HCT116 (cell line): ENCODE measurements around the gene FAM83B. TPM values are rescaled to one million over a fixed set of nuclear protein-coding genes. Genes with fewer than 3 reads are reported as not detected.

Experiments
- ATAC-seq: fragments of 200-7000 bp; cut with Tn5 transposase; 2 replicates; pipeline ENCODE4 v1.9.1; 2020; ENCODE audit warnings: mild to moderate bottlenecking, moderate library complexity
- BruUV-seq: library from RNA; stranded (reverse); fragments of 400-500 nt; replicated peaks from 2 replicates; lab custom pipeline; 2021; lab: Mats Ljungman, UMichigan
- CTCF ChIA-PET: fragments of 300-600 bp; sonication (Branson Sonifier 250); formaldehyde crosslinking; loops from one replicate; lab custom pipeline; 2021; ENCODE audit warnings: antibody characterized with exemption; lab: Charles Lee
- POLR2A ChIA-PET: fragments of 300-600, 350-600 bp; sonication (Branson Sonifier 250); formaldehyde crosslinking; loops from one replicate; lab custom pipeline; 2021; ENCODE audit warnings: antibody characterized with exemption; lab: Charles Lee
- RAD21 ChIA-PET, 2 experiments: fragments of 300-600 bp; sonication (Branson Sonifier 250); formaldehyde crosslinking; loops; one replicate each; lab custom pipeline; 2023; ENCODE audit warnings: low total read pairs in 2 of 2; ENCODE audit not compliant: uncharacterized antibody in 2 of 2, unreplicated experiment in 2 of 2, low non-redundant PET in 1 of 2; lab: Charles Lee
- DNase-seq: peaks from one replicate; pipeline ENCODE4 v3.0.0-alpha.2; 2010; ENCODE audit warnings: low read depth, low spot score
- H2AFZ ChIP-seq: fragments of 200-600 bp; shearing (Covaris generic), sonication (generic); 2 replicates; pipeline ENCODE4 v1.6.1; 2017; ENCODE audit warnings: low read depth, mixed run types, mixed read lengths, antibody characterized with exemption, low read length; ENCODE audit not compliant: poor library complexity, severe bottlenecking
- H3K27ac ChIP-seq: 2 replicates; pipeline ENCODE4 v1.5.1; 2012; ENCODE audit warnings: low read depth, low read length
- H3K27me3 ChIP-seq: fragments of 200-600 bp; sonication (generic); 2 replicates; pipeline ENCODE4 v1.6.1; 2016; ENCODE audit warnings: mixed run types, low read length, mixed read lengths; ENCODE audit not compliant: insufficient read depth
- H3K36me3 ChIP-seq, 2 experiments: fragments of 200-500 bp in 1 of 2; fragments of 200-600 bp in 1 of 2; sonication (Bioruptor generic) in 1 of 2; sonication (generic) in 1 of 2; 2 replicates each; pipeline versions ENCODE4 v1.5.1 to v1.6.1; 2014 to 2016; ENCODE audit warnings: low read length in 2 of 2, inconsistent platforms in 1 of 2, mixed read lengths in 1 of 2, mixed run types in 1 of 2; ENCODE audit not compliant: insufficient read depth in 2 of 2, control insufficient read depth in 1 of 2
- H3K4me1 ChIP-seq, 2 experiments: fragments of 200-600 bp in 1 of 2; sonication (generic) in 1 of 2; 2 replicates each; pipeline versions ENCODE4 v1.5.1 to v1.6.1; 2012 to 2017; ENCODE audit warnings: low read length in 2 of 2, inconsistent platforms in 1 of 2, mild to moderate bottlenecking in 1 of 2, mixed read lengths in 1 of 2, mixed run types in 1 of 2, moderate library complexity in 1 of 2; ENCODE audit not compliant: insufficient read depth in 2 of 2, control insufficient read depth in 1 of 2
- H3K4me2 ChIP-seq: fragments of 200-600 bp; sonication (generic); 2 replicates; pipeline ENCODE4 v1.6.1; 2017; ENCODE audit warnings: mixed run types, low read length, mixed read lengths
- H3K4me3 ChIP-seq, 2 experiments: fragments of 200-600 bp in 1 of 2; sonication (generic) in 1 of 2; replicated peaks in 1 of 2; 2 replicates each; pipeline ENCODE4 v1.5.1; 2011 to 2016; ENCODE audit warnings: low read length in 2 of 2, control low read depth in 1 of 2, low read depth in 1 of 2, mild to moderate bottlenecking in 1 of 2, mixed read lengths in 1 of 2, mixed run types in 1 of 2
- H3K79me2 ChIP-seq: fragments of 200-600 bp; sonication (generic); 2 replicates; pipeline ENCODE4 v1.6.1; 2017; ENCODE audit warnings: mild to moderate bottlenecking, mixed run types, low read length, moderate library complexity, mixed read lengths; ENCODE audit not compliant: insufficient read depth
- H3K9ac ChIP-seq: fragments of 200-600 bp; sonication (generic); 2 replicates; pipeline ENCODE4 v1.6.1; 2016; ENCODE audit warnings: low read length, mixed read lengths
- H3K9me2 ChIP-seq: fragments of 200-600 bp; sonication (generic), shearing (Covaris generic); 2 replicates; pipeline ENCODE4 v1.6.1; 2017; ENCODE audit warnings: mixed run types, mild to moderate bottlenecking, moderate library complexity; ENCODE audit not compliant: insufficient read depth
- H3K9me3 ChIP-seq, 2 experiments: fragments of 200-500 bp in 1 of 2; fragments of 200-600 bp in 1 of 2; sonication (Bioruptor generic) in 1 of 2; sonication (generic) in 1 of 2; 2 replicates each; pipeline ENCODE4 v1.6.1; 2014 to 2017; ENCODE audit warnings: low read length in 2 of 2, mixed read lengths in 2 of 2, inconsistent platforms in 1 of 2, low read depth in 1 of 2, mild to moderate bottlenecking in 1 of 2, mixed run types in 1 of 2, moderate library complexity in 1 of 2; ENCODE audit not compliant: control insufficient read depth in 1 of 2, insufficient read depth in 1 of 2
- H4K20me1 ChIP-seq: fragments of 200-600 bp; sonication (generic), shearing (Covaris generic); 2 replicates; pipeline ENCODE4 v1.6.1; 2017; ENCODE audit warnings: mixed run types, mild to moderate bottlenecking, moderate library complexity; ENCODE audit not compliant: insufficient read depth
- CBX3 ChIP-seq: IDR thresholded peaks from 2 replicates; pipeline ENCODE4 v1.6.1; 2012; ENCODE audit warnings: low read depth
- CEBPB ChIP-seq: IDR thresholded peaks from 2 replicates; pipeline ENCODE4 v1.6.1; 2012; ENCODE audit warnings: low read depth
- EGR1 ChIP-seq: IDR thresholded peaks from 2 replicates; pipeline ENCODE4 v1.6.1; 2012; ENCODE audit warnings: low read depth
- ELF1 ChIP-seq: IDR thresholded peaks from 2 replicates; pipeline ENCODE4 v1.6.1; 2012; ENCODE audit warnings: low read depth, borderline replicate concordance
- EZH2phosphoT487 ChIP-seq: fragments of 200-600 bp; IDR thresholded peaks from 2 replicates; pipeline ENCODE4 v1.6.1; 2018; ENCODE audit warnings: antibody characterized with exemption, borderline replicate concordance
- JUND ChIP-seq: IDR thresholded peaks from 2 replicates; pipeline ENCODE4 v1.6.1; 2012
- POLR2A ChIP-seq: IDR thresholded peaks from 2 replicates; pipeline ENCODE4 v1.7.0; 2011; ENCODE audit warnings: borderline replicate concordance; ENCODE audit not compliant: insufficient read depth, insufficient read length; ENCODE audit errors: extremely low read depth
- intact Hi-C: fragments of 100-400 bp; cut with micrococcal nuclease; formaldehyde crosslinking; loops from 2 replicates; pipeline ENCODE4 v1.10.0; 2022
- total RNA-seq: library from RNA; stranded (reverse); gene quantifications from one replicate; pipeline ENCODE4 v1.2.1, GENCODE V29; 2021; ENCODE audit not compliant: unreplicated experiment
- TF ChIP-seq, protein P1 (sequence below), 3 experiments: fragments of 200-600 bp in 1 of 3; sonication (generic) in 1 of 3; IDR thresholded peaks in 2 of 3; conservative IDR thresholded peaks in 1 of 3; 2 replicates each; pipeline ENCODE4 v1.5.1; 2012 to 2017; ENCODE audit warnings: low read depth in 2 of 3, low read length in 2 of 3, antibody characterized with exemption in 1 of 3, borderline replicate concordance in 1 of 3, control low read depth in 1 of 3, mild to moderate bottlenecking in 1 of 3, mixed read lengths in 1 of 3, mixed run types in 1 of 3, moderate library complexity in 1 of 3; ENCODE audit not compliant: insufficient read depth in 1 of 3

FAM83B gene
- total RNA-seq, 1 experiment from 2014 or later: 16.9 TPM

DNA sequence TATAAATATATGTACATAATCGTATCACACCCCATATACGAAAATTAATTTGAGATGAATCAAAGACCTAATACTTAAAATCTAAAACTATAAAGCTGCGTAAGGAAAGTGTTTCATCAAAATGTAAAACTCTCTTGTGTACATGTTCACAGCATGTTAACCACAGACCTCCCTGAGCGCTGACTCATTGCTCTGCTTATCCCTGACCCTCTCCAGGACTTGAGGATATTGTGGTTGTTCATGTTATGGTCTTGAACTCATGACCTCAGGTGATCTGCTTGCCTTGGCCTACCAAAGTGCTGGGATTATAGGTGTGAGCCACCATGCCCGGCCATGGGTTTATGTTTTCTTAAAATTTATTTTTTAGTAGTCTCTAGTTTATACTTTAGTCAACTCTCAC, 14.2 kb downstream of the FAM83B start (continued):
- 0 out of 2 replicates have a peak, but pooled peaks have one; percentile 34 for TF ChIP-seq CBX3

DNA sequence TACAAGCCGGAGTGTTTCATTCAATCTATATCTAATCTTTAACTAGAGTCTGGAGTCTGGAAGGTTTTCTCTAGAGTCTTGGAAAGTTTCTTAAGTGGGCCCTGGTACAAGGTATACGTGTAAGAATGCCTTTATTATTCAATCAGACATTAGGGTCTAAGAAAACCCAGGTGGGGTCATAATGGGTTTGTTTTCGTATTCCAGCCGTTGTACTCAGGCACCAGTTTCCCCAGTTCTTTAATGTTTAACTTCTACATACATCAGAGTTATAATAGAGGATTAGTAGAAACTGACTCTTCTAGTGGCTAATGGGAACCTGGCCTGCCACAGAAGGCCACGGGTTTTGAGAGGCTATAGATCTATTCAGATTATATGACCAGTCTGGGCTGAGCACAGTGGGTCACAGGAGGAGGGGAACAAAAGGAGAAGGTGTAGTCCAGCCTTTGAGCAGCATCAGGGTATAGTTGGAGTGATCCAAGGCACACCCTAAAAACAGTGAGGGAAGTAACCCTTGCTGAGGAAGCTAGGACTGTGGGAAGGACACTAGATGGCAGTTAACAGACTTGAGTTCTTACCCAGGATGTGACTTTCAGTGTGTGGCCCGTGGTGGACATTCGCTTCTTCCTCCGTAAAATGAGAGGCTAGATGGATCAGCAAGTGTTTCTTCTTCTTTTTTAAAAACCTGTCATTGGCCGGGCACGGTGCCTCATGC, 15.5 kb downstream of the FAM83B start:
- RAD21 ChIA-PET: no interaction called here
- intact Hi-C loops: no loop called here
- CTCF ChIA-PET: no interaction called here
- DNase-seq: no peak
- H4K20me1 ChIP-seq: no peaks in the 10 kb centered on the region
- BruUV-seq: no TSS peak
- H3K27me3 ChIP-seq: no peaks in the 10 kb centered on the region
- no peak overlapping the region for H3K4me3 ChIP-seq
- peaks cover 24% of the 10 kb centered on the region for H3K79me2 ChIP-seq
- no peaks in the 10 kb centered on the region for H3K36me3 ChIP-seq
- TF ChIP-seq, protein P1, sequence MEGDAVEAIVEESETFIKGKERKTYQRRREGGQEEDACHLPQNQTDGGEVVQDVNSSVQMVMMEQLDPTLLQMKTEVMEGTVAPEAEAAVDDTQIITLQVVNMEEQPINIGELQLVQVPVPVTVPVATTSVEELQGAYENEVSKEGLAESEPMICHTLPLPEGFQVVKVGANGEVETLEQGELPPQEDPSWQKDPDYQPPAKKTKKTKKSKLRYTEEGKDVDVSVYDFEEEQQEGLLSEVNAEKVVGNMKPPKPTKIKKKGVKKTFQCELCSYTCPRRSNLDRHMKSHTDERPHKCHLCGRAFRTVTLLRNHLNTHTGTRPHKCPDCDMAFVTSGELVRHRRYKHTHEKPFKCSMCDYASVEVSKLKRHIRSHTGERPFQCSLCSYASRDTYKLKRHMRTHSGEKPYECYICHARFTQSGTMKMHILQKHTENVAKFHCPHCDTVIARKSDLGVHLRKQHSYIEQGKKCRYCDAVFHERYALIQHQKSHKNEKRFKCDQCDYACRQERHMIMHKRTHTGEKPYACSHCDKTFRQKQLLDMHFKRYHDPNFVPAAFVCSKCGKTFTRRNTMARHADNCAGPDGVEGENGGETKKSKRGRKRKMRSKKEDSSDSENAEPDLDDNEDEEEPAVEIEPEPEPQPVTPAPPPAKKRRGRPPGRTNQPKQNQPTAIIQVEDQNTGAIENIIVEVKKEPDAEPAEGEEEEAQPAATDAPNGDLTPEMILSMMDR (IDR thresholded peaks at IDR 0.05 in 2 of 3, conservative IDR thresholded peaks at IDR 0.05 in 1 of 3; ENCODE audit: borderline replicate concordance in 1 of 3, insufficient read depth in 1 of 3, low read depth in 2 of 3, low read length in 2 of 3): no peak
- TF ChIP-seq EZH2phosphoT487 (no peak), ELF1 (no peak), CEBPB (no peak), POLR2A (no peak), EGR1 (no peak), JUND (no peak)
- TF ChIP-seq, all 23 proteins: peak for 0
- POLR2A ChIA-PET: no interaction called here
- Histone ChIP-seq H3K9ac (no peak overlapping the region), H2AFZ (no peak overlapping the region), H3K4me1 (peaks cover 16 to 30% of the 10 kb centered on the region in 2 experiments), H3K9me2 (no peaks in the 10 kb centered on the region), H3K9me3 (no peaks in the 10 kb centered on the region), H3K4me2 (no peak overlapping the region), H3K27ac (no peak overlapping the region)
- no peak for ATAC-seq
